ENCODE data around the gene CNPY4.
"Not testable (repeated sequence)": the region's sequence is repeated elsewhere in the genome, so short reads cannot be mapped to it uniquely, and the experiment has no call there.

Gene CNPY4

GRCh38 chr7:100124301-100125230 lies 5.1 kb downstream of the CNPY4 start:
- TF ChIP-seq CTCF (IDR thresholded peaks at IDR 0.05; ENCODE audit: low read depth, low read length), result no peak
- H3K4me3 ChIP-seq (replicated peaks in 1 of 2; ENCODE audit: low read depth in 2 of 2, low read length in 2 of 2), result no peak overlapping the region
- DNase-seq (ENCODE audit: low read depth in 2 of 2), result no peak

GRCh38 chr7:100126239-100126930 lies 7.0 kb downstream of the CNPY4 start:
- no peak for TF ChIP-seq CTCF (IDR thresholded peaks at IDR 0.05; ENCODE audit: low read depth, low read length)
- peak overlapping the region; percentile 88 to 97 for H3K4me3 ChIP-seq (replicated peaks in 1 of 2; ENCODE audit: low read depth in 2 of 2, low read length in 2 of 2)
- no peak for DNase-seq (ENCODE audit: low read depth in 2 of 2)

GRCh38 chr7:100126931-100127865 lies 7.8 kb downstream of the CNPY4 start, which contains the start of gene MBLAC1:
Gene MBLAC1 (plus strand): TSS chr7:100126967. CDS start chr7:100127396, 429 bp downstream.
- peak within 1 kb of the TSS; percentile 88 to 97 for H3K4me3 ChIP-seq (replicated peaks in 1 of 2; ENCODE audit: low read depth in 2 of 2, low read length in 2 of 2)
- TF ChIP-seq CTCF (IDR thresholded peaks at IDR 0.05; ENCODE audit: low read depth, low read length), result no peak

GRCh38 chr7:100127866-100128636 lies 8.6 kb downstream of the CNPY4 start:
- TF ChIP-seq CTCF (IDR thresholded peaks at IDR 0.05; ENCODE audit: low read depth, low read length), result no peak
- peak in 1 of 2 donors; percentile 15 for DNase-seq (ENCODE audit: low read depth in 2 of 2)
- peak overlapping the region; percentile 88 to 97 for H3K4me3 ChIP-seq (replicated peaks in 1 of 2; ENCODE audit: low read depth in 2 of 2, low read length in 2 of 2)

More at GRCh38 chr7:100126931-100127865, 7.8 kb downstream of the CNPY4 start, which contains the start of gene MBLAC1:
- DNase-seq (ENCODE audit: low read depth in 2 of 2), result peak; percentile 95 to 97

- no peak for TF ChIP-seq CTCF (IDR thresholded peaks at IDR 0.05; ENCODE audit: low read depth, low read length)
- DNase-seq (ENCODE audit: low read depth in 2 of 2), result no peak
- no peak overlapping the region for H3K4me3 ChIP-seq (replicated peaks in 1 of 2; ENCODE audit: low read depth in 2 of 2, low read length in 2 of 2)
Observed at GRCh38 chr7:100128637-100128963, 9.2 kb downstream of the CNPY4 start.

GRCh38 chr7:100130220-100130607 lies 10.8 kb downstream of the CNPY4 start:
- not testable (repeated sequence) for DNase-seq (ENCODE audit: low read depth in 2 of 2); H3K4me3 ChIP-seq (replicated peaks in 1 of 2; ENCODE audit: low read depth in 2 of 2, low read length in 2 of 2)
